Measurements from ENCODE around the gene ICAM2. TPM values are rescaled to one million over a fixed set of nuclear protein-coding genes. Genes with fewer than 3 reads are reported as not detected.

The ICAM2 gene
- polyA plus RNA-seq, 1 of the 3 experiments (the other 2 are of a cell fraction) = 0.08 TPM

GRCh38 chr17:64041912-64042311 lies 21.5 kb upstream of the ICAM2 start:
- H3K9me3 ChIP-seq = no peaks in the 10 kb centered on the region
- DNase-seq = no peak
- ChIA-PET POLR2A (no interaction called here), CTCF (interaction anchor here (0.6 to 22.7 kb wide), 10 partner anchors 11 to 378 kb away, joined by 3 to 266 read pairs (median 5); no protein-coding TSS in a partner anchor)
- H3K4me2 ChIP-seq = no peak overlapping the region
- no peak overlapping the region for H3K9ac ChIP-seq
- no peak for TF ChIP-seq TAF1 (IDR thresholded peaks at IDR 0.05; ENCODE audit: borderline replicate concordance, low read depth, low read length)
- TF ChIP-seq, protein P1, sequence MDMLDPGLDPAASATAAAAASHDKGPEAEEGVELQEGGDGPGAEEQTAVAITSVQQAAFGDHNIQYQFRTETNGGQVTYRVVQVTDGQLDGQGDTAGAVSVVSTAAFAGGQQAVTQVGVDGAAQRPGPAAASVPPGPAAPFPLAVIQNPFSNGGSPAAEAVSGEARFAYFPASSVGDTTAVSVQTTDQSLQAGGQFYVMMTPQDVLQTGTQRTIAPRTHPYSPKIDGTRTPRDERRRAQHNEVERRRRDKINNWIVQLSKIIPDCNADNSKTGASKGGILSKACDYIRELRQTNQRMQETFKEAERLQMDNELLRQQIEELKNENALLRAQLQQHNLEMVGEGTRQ (IDR thresholded peaks at IDR 0.05; ENCODE audit: borderline replicate concordance, low read depth, low read length) = no peak
- no peak for TF ChIP-seq FOXM1 (IDR thresholded peaks at IDR 0.05; ENCODE audit: low read depth)
- TF ChIP-seq YY1 (IDR thresholded peaks at IDR 0.05; ENCODE audit: low read depth) = no peak
- no peak for TF ChIP-seq SIN3A (IDR thresholded peaks at IDR 0.05; ENCODE audit: borderline replicate concordance, low read depth, low read length)
- TF ChIP-seq RXRA (IDR thresholded peaks at IDR 0.05; ENCODE audit: borderline replicate concordance, low read depth) = no peak
- no peak for TF ChIP-seq MEF2A (IDR thresholded peaks at IDR 0.05; ENCODE audit: borderline replicate concordance, low read depth)
- TF ChIP-seq CHD2 (IDR thresholded peaks at IDR 0.05; ENCODE audit: low read length, partially characterized antibody) = no peak
- no peak for TF ChIP-seq RAD21 (IDR thresholded peaks at IDR 0.05; ENCODE audit: low read length)
- TF ChIP-seq, protein P2, sequence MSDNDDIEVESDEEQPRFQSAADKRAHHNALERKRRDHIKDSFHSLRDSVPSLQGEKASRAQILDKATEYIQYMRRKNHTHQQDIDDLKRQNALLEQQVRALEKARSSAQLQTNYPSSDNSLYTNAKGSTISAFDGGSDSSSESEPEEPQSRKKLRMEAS (IDR thresholded peaks at IDR 0.05; ENCODE audit: low read depth) = no peak
- no peak for TF ChIP-seq GATA2 (CRISPR knock-in tag; IDR thresholded peaks at IDR 0.05)
- no peak for TF ChIP-seq JUND (IDR thresholded peaks at IDR 0.05)
- no peak for TF ChIP-seq RCOR1 (IDR thresholded peaks at IDR 0.05; ENCODE audit: low read length)
- no peak for TF ChIP-seq RFX5 (IDR thresholded peaks at IDR 0.05; ENCODE audit: low read length)
- TF ChIP-seq, protein P3, sequence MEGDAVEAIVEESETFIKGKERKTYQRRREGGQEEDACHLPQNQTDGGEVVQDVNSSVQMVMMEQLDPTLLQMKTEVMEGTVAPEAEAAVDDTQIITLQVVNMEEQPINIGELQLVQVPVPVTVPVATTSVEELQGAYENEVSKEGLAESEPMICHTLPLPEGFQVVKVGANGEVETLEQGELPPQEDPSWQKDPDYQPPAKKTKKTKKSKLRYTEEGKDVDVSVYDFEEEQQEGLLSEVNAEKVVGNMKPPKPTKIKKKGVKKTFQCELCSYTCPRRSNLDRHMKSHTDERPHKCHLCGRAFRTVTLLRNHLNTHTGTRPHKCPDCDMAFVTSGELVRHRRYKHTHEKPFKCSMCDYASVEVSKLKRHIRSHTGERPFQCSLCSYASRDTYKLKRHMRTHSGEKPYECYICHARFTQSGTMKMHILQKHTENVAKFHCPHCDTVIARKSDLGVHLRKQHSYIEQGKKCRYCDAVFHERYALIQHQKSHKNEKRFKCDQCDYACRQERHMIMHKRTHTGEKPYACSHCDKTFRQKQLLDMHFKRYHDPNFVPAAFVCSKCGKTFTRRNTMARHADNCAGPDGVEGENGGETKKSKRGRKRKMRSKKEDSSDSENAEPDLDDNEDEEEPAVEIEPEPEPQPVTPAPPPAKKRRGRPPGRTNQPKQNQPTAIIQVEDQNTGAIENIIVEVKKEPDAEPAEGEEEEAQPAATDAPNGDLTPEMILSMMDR (IDR thresholded peaks at IDR 0.05) = no peak
- TF ChIP-seq EP300 (IDR thresholded peaks at IDR 0.05; ENCODE audit: borderline replicate concordance in 1 of 2, low read depth in 1 of 2, low read length in 1 of 2) = no peak
- TF ChIP-seq, protein P4, sequence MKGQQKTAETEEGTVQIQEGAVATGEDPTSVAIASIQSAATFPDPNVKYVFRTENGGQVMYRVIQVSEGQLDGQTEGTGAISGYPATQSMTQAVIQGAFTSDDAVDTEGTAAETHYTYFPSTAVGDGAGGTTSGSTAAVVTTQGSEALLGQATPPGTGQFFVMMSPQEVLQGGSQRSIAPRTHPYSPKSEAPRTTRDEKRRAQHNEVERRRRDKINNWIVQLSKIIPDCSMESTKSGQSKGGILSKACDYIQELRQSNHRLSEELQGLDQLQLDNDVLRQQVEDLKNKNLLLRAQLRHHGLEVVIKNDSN (IDR thresholded peaks at IDR 0.05; ENCODE audit: borderline replicate concordance, low read depth) = no peak
- no peak for TF ChIP-seq TEAD4 (IDR thresholded peaks at IDR 0.05; ENCODE audit: borderline replicate concordance, insufficient read depth)
- no peak for TF ChIP-seq EZH2phosphoT487 (IDR thresholded peaks at IDR 0.05; ENCODE audit: borderline replicate concordance, low read depth)
- no peak for TF ChIP-seq FOSL2 (IDR thresholded peaks at IDR 0.05; ENCODE audit: borderline replicate concordance, low read depth)
- H3K27ac ChIP-seq (ENCODE audit: low read depth in 2 of 2, low read length in 1 of 2) = no peak overlapping the region
- H2AFZ ChIP-seq (ENCODE audit: low read depth) = no peak overlapping the region
- 72% methylated on average over 11 of the region's 11 CpGs for WGBS (ENCODE audit: low lambda C conversion rate)
- no peak overlapping the region for H3K4me3 ChIP-seq (ENCODE audit: low read depth in 2 of 2, low read length in 1 of 2)
- no peaks in the 10 kb centered on the region for H4K20me1 ChIP-seq (ENCODE audit: insufficient read depth)
- no peaks in the 10 kb centered on the region for H3K4me1 ChIP-seq (ENCODE audit: control insufficient read depth in 1 of 2, insufficient read depth in 2 of 2, low read depth in 1 of 2, low read length in 1 of 2)
- peaks cover 4 to 43% of the 10 kb centered on the region in 2 experiments for H3K36me3 ChIP-seq (replicated peaks in 1 of 2; ENCODE audit: control insufficient read depth in 1 of 2, insufficient read depth in 2 of 2, low read length in 1 of 2)
- no peaks in the 10 kb centered on the region for H3K79me2 ChIP-seq (ENCODE audit: insufficient read depth)
- H3K9me2 ChIP-seq = no peaks in the 10 kb centered on the region
- H3F3A ChIP-seq (replicated peaks; ENCODE audit: insufficient read depth) = no peaks in the 10 kb centered on the region
- H3K27me3 ChIP-seq (ENCODE audit: insufficient read depth) = no peaks in the 10 kb centered on the region

Data from SK-N-SH (cell line).